HFFc6 (cell line): Measurements from ENCODE around the gene PTGFRN. TPM values are rescaled to one million over a fixed set of nuclear protein-coding genes. Genes with fewer than 3 reads are reported as not detected.
"Not testable (repeated sequence)": the region's sequence is repeated elsewhere in the genome, so short reads cannot be mapped to it uniquely, and the experiment has no call there.

Experiments used
- DNase-seq: peaks from one replicate; pipeline ENCODE4 v3.0.0-alpha.2; 2018
- H3K27ac Mint-ChIP-seq: 2 replicates; pipeline ENCODE4 v1.8.0; 2020; ENCODE audit warnings: mild to moderate bottlenecking, mixed read lengths
- H3K27me3 Mint-ChIP-seq: 2 replicates; pipeline ENCODE4 v1.8.0; 2021; ENCODE audit warnings: mild to moderate bottlenecking, moderate library complexity, mixed read lengths; ENCODE audit not compliant: insufficient read depth
- H3K36me3 Mint-ChIP-seq: 2 replicates; pipeline ENCODE4 v1.8.0; 2021; ENCODE audit warnings: low read depth, mixed read lengths
- H3K4me1 Mint-ChIP-seq: 2 replicates; pipeline ENCODE4 v1.8.0; 2020; ENCODE audit warnings: low read depth, mixed read lengths
- H3K4me3 Mint-ChIP-seq: 2 replicates; pipeline ENCODE4 v1.8.0; 2020; ENCODE audit warnings: mild to moderate bottlenecking, moderate library complexity, mixed read lengths
- H3K9me3 Mint-ChIP-seq: 2 replicates; pipeline ENCODE4 v1.8.0; 2020; ENCODE audit warnings: mild to moderate bottlenecking, mixed read lengths
- total RNA-seq, 6 experiments: library from RNA; stranded (reverse); fragmentation: NEBNext Ultra II Directional; extraction: Animal tissue kit (Norgen Biotek cat#: 25700); gene quantifications; 2 replicates in 1 of 6; 3 replicates in 5 of 6; pipeline ENCODE4 v1.2.3, GENCODE V29; 2021
- TF ChIP-seq, protein P1 (sequence below): fragments of 200-600 bp; sonication (generic); IDR thresholded peaks from 2 replicates; pipeline ENCODE4 v1.5.0; 2021; ENCODE audit warnings: antibody characterized with exemption, mild to moderate bottlenecking

Gene PTGFRN
- total RNA-seq, 6 experiments from 2014 or later, result 0.14 TPM; not detected in 5

DNA sequence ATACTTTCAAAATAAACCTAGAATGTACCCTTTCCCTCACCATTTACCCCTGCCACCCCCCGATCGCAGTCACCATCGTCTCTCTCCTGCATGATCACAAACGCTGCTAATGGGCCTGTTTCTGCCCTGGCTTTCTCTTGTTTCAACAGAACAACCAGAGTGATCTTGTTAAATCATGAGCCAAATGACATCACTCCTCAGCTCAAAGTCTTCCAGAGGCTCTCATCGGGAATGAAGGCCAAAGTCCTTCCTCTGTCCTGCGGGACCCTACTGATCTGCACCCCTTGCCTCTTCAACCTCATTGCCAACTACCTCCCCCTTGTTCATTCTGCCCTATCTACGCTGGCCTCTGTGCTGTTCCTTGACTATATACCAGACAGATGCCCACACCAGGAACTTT is 39.4 kb upstream of the PTGFRN start:
- H3K9me3 Mint-ChIP-seq, result no peaks in the 10 kb centered on the region
- no peaks in the 10 kb centered on the region for H3K36me3 Mint-ChIP-seq
- H3K4me3 Mint-ChIP-seq, result no peak overlapping the region
- H3K27me3 Mint-ChIP-seq, result peaks cover 16% of the 10 kb centered on the region; the same call in 1 of the 2 replicates
- H3K4me1 Mint-ChIP-seq, result no peaks in the 10 kb centered on the region
- DNase-seq, result no peak
- TF ChIP-seq, protein P1, sequence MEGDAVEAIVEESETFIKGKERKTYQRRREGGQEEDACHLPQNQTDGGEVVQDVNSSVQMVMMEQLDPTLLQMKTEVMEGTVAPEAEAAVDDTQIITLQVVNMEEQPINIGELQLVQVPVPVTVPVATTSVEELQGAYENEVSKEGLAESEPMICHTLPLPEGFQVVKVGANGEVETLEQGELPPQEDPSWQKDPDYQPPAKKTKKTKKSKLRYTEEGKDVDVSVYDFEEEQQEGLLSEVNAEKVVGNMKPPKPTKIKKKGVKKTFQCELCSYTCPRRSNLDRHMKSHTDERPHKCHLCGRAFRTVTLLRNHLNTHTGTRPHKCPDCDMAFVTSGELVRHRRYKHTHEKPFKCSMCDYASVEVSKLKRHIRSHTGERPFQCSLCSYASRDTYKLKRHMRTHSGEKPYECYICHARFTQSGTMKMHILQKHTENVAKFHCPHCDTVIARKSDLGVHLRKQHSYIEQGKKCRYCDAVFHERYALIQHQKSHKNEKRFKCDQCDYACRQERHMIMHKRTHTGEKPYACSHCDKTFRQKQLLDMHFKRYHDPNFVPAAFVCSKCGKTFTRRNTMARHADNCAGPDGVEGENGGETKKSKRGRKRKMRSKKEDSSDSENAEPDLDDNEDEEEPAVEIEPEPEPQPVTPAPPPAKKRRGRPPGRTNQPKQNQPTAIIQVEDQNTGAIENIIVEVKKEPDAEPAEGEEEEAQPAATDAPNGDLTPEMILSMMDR, result no peak
- no peak overlapping the region for H3K27ac Mint-ChIP-seq

DNA sequence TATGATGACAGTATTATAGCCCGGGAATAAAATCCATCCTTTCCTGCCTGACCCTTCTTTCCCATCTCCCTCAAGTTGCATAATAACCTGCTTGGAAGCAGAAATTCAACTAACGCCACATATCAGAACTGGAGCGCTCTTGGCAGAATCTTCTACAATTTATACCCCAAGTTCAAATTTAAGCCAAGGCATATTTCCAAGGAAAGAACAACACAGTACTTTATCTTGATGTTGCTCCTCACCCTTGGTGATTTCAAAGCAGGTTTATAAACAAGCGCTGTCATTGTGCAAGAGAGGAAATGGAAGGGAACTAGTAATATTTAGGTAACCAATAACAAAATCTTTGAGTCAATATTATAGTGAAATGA is 38.0 kb upstream of the PTGFRN start:
- Mint-ChIP-seq H3K27me3 (peaks cover 16% of the 10 kb centered on the region; the same call in 1 of the 2 replicates), H3K36me3 (no peaks in the 10 kb centered on the region), H3K9me3 (no peaks in the 10 kb centered on the region), H3K4me1 (no peaks in the 10 kb centered on the region), H3K4me3 (no peak overlapping the region), H3K27ac (no peak overlapping the region)
- DNase-seq, result no peak
- TF ChIP-seq, protein P1, result no peak

DNA sequence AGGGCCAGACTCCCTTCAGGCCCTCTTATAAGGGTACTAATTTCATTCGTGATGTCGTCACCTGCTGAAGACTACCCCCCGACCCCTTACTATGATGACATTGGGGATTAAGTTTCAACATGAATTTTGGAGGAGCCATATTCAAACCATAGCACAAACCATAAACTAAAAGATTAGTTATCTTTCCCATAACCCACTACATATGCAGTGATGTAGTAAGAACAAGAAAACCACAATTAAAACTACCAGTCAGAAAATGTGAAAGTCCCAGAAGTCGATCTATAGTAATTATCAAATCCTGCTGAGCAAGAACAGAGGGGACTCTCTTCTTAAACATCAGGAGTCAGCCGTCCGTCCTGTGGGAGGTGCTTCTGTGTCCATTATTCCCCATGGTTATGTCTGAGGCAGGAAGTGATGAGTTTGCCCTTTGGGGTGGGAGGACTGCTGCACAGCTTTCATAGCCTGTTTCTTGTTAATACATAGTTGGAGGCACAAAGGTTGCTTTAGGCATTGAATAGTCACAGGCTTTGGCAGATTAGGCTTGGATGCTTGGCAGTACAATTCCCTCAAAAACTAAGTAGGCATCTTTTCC is 35.9 kb upstream of the PTGFRN start:
- H3K36me3 Mint-ChIP-seq, result no peaks in the 10 kb centered on the region
- peaks cover 13% of the 10 kb centered on the region; the same call in 1 of the 2 replicates for H3K27me3 Mint-ChIP-seq
- no peaks in the 10 kb centered on the region for H3K9me3 Mint-ChIP-seq
- no peak for DNase-seq
- TF ChIP-seq, protein P1, result no peak
- H3K4me3 Mint-ChIP-seq, result no peak overlapping the region
- no peaks in the 10 kb centered on the region for H3K4me1 Mint-ChIP-seq
- H3K27ac Mint-ChIP-seq, result no peak overlapping the region

DNA sequence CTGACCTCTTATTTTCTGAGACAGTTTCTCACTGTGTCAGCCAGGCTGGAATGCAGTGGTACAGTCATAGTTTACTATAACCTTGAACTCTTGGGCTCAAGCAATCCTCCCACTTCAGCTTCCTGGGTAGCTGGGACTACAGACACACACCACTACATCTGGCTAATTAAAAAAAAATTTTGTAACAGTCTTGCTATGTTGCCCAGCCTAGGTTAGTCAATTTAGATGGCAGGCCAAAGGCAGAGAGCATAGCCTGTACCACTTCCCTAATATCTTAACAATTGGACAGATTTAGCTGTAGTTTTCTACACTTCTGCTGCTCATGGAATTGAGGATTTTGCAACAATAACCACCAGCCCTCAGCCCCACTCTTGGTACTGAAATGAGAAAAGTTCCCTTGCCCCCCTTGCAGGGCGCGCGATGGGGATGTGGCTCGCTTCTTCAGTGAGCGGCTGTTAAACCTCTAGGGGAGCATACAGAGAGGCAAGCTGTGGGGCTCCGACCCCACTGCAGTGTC is 34.9 kb upstream of the PTGFRN start:
- no peak for DNase-seq
- H3K9me3 Mint-ChIP-seq, result no peaks in the 10 kb centered on the region
- H3K27me3 Mint-ChIP-seq, result peaks cover 5% of the 10 kb centered on the region; the same call in 1 of the 2 replicates
- TF ChIP-seq, protein P1, result no peak
- H3K4me1 Mint-ChIP-seq, result no peaks in the 10 kb centered on the region
- H3K4me3 Mint-ChIP-seq, result no peak overlapping the region
- no peak overlapping the region for H3K27ac Mint-ChIP-seq
- no peaks in the 10 kb centered on the region for H3K36me3 Mint-ChIP-seq

DNA sequence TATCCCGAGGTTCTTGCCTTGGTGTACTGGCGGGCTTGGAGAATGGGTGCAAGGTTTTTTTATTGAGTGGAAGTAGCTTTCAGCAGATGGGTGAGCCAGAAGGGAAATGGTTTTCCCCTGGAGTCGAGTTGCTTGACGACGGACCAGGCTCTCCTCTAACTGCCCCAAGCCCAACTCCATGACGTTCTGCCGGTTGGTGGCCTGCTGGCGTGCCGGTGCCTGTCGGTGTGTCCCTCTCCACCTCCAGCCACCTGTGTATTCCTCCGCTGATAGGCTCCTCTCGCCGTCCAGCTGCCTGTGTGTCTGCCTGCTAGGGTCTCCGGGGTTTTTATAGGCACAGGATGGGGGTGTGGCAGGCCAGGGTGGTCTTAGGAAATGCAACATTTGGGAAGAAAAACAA is 34.3 kb upstream of the PTGFRN start:
- H3K4me3 Mint-ChIP-seq, result no peak overlapping the region
- H3K4me1 Mint-ChIP-seq, result no peaks in the 10 kb centered on the region
- H3K9me3 Mint-ChIP-seq, result no peaks in the 10 kb centered on the region
- no peak for DNase-seq
- H3K36me3 Mint-ChIP-seq, result no peaks in the 10 kb centered on the region
- peaks cover 2% of the 10 kb centered on the region; the same call in 1 of the 2 replicates for H3K27me3 Mint-ChIP-seq
- TF ChIP-seq, protein P1, result no peak
- no peak overlapping the region for H3K27ac Mint-ChIP-seq

DNA sequence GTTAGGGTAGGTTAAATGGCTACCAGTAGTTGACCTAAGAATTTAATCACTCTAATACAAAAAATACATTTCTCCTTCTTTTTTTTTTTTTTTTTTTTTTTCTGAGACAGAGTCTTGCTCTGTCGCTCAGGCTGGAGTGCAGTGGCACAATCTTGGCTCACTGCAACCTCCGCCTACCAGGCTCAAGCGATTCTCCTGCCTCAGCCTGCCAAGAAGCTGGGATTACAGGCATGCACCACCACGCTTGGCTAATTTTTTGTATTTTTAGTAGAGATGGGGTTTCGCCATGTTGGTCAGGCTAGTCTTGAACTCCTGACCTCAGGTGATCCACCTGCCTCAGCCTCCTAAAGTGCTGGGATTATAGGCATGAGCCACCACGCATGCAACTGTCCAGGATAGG is 33.8 kb upstream of the PTGFRN start:
- H3K4me1 Mint-ChIP-seq, H3K9me3 Mint-ChIP-seq, H3K4me3 Mint-ChIP-seq, H3K27ac Mint-ChIP-seq, H3K36me3 Mint-ChIP-seq, DNase-seq, H3K27me3 Mint-ChIP-seq: not testable (repeated sequence)
